Activated naive CD4-positive, alpha-beta T cell (primary cell): ENCODE data around the gene CHST5.
"Not testable (repeated sequence)": the region's sequence is repeated elsewhere in the genome, so short reads cannot be mapped to it uniquely, and the experiment has no call there.

Experiments
- DNase-seq, 4 experiments: peaks; one replicate each; lab custom pipeline; 2025; lab: John Stamatoyannopoulos, UW

Gene CHST5

GRCh38 chr16:75550211-75550662 lies 14.3 kb upstream of the CHST5 start:
- DNase-seq = no peak

DNA sequence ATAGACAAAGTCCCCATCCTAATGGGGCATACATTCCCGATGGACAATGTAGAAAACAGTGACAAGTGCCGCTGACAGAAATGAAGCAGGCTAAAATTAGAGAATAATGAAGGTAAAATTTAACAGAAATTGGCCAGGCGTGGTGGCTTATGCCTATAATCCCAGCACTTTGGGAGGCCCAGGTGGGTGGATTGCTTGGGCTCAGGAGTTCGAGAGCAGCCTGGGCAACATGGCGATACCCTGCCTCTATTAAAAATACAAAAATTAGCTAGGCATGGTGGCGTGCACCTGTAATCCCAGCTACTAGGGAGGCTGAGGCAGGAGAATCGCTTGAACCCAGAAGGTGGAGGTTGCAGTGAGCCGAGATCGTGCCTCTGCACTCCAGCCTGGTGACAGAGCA lies 12.5 kb upstream of the CHST5 start:
- not testable (repeated sequence) for DNase-seq

DNA sequence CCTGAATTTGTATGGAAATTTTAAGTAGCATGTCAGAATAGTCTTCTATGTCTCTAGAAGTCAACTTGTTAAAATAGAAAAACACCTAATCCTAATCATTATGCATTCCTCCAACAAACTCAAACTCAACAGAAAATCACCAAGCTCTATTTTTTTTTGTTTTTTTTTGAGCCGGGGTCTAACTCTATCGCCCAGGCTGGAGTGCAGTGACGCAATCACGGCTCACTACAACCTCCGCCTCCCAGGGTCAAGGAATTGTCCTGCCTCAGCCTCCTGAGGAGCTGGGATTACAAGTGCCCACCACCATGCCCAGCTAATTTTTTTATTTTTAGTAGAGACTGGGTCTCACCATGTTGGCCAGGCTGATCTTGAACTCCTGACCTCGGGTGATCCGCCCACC lies 10.4 kb upstream of the CHST5 start:
- no peak for DNase-seq

GRCh38 chr16:75545879-75546278 lies 10.0 kb upstream of the CHST5 start:
- DNase-seq = not testable (repeated sequence)

DNA sequence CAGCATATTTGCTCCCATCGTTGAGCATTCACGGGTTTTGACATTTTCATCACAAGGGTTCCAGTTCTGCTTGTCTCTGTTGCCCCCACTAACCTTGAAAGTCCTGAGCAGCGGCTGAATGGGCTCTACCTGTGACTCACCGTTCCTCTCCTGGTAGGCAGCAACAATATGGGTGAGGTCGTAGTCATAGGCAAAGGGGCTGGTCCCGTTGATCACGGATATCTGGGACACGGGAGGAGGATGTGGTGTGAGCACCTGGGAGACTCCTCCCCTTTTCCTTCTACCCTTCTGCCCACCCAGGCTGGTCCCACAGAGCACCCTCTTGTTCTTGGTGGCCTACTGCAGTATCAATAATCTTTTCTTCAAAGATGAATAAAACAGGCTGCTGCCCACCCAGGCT lies 6.6 kb upstream of the CHST5 start:
- not testable (repeated sequence) for DNase-seq

GRCh38 chr16:75541236-75541635 lies 5.3 kb upstream of the CHST5 start:
- no peak for DNase-seq

DNA sequence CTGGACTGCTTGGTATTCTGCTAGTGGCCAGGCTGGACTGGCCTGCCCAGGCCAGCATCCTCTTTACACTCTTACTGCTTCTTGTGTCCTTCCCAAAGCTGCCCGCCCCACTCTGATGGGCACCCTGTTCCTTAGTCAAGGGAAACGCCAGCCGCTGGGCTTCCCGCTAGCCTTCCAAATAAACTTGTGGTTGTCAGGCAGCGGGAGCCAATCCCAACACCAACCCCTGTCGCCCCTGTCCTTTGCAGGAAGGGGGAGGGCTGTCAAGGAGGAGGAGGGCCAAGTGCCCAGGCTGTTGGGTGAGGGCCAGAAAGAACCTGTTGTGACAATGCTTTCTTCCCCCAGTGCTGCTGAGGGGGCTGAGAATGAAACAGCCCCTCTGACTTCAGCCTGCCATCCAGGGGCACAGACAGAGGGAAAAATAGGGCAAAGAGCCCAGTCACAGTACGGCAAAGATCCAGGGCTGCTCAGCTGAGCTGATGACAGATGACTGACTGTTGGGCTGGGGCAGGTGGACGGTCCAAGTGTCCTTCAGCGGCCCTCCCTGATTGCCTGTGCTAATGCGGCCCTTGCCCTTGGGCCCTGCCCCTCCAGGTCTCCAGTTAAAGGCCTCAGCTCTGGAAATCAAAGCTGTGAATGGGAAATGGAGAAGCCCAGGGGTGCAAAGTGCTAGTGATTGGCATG lies 3.1 kb upstream of the CHST5 start:
- not testable (repeated sequence) for DNase-seq

DNA sequence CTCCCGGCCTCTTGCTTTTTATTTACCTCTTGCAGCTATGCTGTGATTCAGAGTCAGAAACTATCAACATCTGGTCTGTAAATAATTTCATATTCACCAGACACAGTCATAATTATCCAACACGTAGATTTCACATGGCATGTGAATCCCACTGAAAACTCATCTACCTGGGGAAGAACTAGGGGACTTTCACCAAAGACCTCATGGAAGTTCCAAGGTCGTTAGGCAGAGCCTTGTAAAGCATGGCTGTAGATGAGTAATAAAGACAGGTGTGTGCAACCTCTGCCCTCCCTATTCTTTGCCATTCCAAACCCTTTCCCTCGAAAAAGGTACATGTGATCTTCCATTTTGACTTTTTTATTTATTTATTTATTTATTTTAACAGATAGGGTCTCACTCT lies 1.9 kb upstream of the CHST5 start:
- no peak for DNase-seq

DNA sequence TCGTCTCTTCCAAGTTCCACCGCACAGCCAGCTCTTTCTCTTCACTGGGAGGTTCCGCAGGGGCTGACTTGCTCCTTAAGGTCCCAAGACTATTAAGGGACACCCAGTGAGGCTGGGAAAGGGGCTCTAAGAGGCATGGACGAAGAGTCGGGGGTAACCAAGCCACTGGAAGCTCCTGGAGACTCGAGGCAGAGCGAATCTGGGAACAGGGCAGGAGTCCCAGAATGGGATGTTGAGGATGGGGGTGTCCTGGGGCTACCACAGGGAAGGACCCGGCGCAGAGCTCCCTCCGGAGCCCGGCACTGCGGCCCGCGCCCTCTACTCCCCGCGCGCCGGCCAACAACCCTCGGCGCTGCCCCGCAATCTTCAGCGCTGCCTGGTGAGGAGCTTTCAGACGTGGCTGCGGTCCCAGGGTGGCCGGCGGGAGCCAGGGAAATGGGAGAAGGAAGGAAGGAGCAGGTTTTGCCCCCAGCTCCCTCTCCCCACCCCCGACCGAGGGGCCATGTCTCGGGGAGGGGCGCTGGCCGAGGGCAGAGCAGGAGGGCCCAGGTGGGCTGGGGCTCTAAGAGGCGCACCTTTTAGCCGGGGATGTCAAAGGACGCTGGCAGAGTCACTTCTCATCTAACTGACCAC lies 581 bp downstream of the CHST5 start:
- DNase-seq = no peak

GRCh38 chr16:75534560-75535205 lies 1.2 kb downstream of the CHST5 start:
- no peak for DNase-seq

- DNase-seq = no peak
Measured at GRCh38 chr16:75532791-75533190, 3.1 kb downstream of the CHST5 start.

- no peak for DNase-seq
Measured at GRCh38 chr16:75532142-75532765, 3.7 kb downstream of the CHST5 start.

GRCh38 chr16:75529959-75530358 lies 5.9 kb downstream of the CHST5 start:
- no peak for DNase-seq

DNA sequence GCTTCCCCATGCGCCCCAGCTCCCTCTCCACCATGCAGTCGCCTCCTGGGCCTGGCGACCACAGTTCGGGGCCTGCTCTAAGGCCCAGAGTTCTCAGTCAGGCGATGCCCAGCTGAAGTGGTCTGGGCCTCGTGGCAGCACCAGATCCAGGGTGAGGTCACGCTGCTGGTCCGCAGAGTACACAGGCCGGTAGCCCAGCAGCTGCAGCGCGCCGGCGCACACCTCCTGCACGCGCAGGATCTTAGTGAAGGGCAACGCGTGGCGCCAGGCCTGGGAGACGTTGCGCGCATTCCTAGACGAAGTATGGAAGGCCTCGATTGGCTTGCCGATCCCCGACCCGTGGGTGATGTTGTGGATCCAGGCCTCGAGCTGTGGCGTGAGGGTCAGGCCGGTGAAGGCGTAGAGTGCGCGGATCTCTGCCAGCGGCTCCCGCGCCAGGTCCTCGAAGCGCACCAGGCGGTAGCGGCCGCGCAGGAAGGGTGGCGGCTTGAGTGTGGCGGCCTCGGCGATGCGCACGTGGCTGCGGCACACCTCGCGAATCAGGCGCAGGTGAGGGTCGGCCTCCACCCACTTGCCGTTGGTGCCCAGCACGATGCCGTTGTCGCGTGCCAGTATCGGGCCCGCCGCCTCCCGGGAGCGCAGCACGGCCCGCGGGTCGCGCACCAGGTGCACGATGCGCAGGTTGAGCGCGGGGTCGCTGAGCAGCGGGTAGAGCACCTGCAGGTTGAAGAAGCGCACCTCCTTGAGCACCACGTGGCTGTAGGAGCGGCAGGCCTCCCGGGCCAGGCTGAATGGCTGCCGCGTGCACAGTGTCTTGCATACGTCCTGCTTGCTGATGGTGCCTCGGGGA lies 6.6 kb downstream of the CHST5 start:
- no peak for DNase-seq

GRCh38 chr16:75527825-75528299 lies 8.0 kb downstream of the CHST5 start:
- no peak for DNase-seq

DNA sequence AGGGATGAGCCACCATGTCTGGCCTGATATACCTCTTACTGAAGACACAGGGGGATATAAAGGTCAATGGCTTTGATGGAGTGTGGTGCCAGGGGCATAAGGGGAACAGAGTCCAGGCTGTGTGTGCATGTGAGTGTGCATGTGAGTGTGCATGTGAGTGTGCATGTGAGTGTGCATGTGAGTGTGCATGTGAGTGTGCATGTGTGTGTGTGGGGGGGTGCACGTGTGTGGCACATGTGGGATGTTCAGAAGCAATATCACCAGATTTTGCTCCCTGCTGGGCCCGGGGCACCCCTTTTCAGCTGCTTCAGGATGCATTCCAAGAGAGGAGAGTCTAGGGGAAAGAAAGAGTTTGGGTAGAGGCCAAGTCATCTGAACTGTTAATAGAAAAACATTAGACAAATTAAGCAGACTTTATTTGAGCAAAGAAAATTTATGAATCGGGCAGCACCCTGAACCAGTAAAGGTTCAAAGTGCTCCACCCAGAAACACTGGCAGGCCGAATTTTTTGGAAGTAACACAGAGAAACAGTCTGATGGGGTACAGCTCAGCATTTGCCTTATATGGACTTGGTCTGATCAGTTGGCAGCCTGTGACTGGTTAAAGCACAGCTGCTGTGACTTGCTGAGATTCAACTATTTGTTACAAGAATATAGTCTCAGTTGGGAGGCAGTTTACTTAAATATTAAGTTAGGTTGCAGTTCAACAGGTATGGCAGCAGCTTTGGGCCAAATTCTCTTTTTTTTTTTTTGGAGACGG lies 9.7 kb downstream of the CHST5 start:
- no peak for DNase-seq

DNA sequence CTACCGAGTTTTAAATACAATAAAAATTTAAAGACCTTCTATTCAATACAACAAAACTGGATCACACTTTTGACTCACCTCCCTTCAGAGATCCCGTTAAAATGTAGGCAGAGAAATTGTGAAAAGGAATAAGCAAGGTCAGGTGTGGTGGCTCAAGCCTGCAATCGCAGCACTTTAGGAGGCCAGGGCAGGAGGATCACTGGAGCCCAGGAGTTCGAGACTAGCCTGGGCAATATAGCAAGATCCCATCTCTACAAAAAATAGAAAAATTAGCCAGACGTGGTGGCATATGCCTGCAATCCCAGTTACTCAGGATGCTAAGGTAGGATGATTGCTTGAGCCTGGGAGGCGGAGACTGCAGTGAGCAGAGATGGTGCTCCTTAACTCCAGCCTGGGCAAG lies 16.7 kb downstream of the CHST5 start:
- DNase-seq = no peak

DNA sequence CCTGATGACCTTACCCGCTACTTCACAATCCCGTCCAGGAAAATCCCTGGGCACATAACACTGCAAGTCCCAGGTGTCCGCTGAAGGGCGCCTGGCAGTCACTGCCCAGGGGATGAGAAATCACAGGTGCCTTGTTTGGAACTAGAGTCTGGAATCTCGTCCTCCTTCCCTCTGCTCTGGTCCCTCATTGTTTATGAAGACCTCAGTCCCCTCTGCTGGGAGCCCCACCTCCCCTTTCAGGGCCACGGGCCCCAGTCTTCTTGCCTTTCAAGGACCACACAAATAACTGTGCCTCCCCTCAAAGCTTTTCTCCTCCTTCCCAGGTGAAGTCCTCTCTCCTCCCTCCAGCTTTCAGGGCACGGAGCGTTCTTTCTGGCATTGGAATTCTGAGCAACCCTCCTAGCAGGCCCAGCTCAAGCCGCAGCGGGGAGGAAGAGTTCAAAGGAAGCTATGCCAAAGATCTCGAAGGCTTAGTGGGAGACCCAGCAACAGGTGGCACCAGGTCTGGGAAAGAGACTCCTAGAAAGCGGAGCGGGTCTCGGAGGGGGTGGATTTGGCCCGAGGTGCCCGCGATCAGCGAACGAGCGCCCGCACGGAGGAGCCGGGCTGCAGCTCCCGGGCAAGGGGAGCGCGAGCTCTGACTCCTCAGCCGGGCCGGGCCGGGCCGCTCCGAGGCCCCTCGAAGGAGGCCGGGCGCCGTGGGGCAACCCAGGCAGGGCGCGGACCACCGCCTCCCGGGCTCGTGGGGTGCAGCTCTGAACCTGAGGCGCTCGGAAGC lies 19.5 kb downstream of the CHST5 start:
- DNase-seq = peak in 1 of 4 experiments; percentile 7

GRCh38 chr16:75514296-75514695 lies 21.6 kb downstream of the CHST5 start:
- DNase-seq = no peak

GRCh38 chr16:75506574-75506973 lies 29.3 kb downstream of the CHST5 start:
- no peak for DNase-seq
